WTC11 (cell line): ENCODE measurements around the gene PAQR6. TPM values are rescaled to one million over a fixed set of nuclear protein-coding genes. Genes with fewer than 3 reads are reported as not detected.

Experiments used
- ATAC-seq: fragments of 200-7000 bp; cut with Tn5 transposase; 2 replicates; pipeline ENCODE4 v1.10.0; 2021; ENCODE audit warnings: mild to moderate bottlenecking, moderate library complexity
- CTCF ChIA-PET: fragments of 300-600 bp; sonication (Branson Sonifier 250); formaldehyde crosslinking; loops from one replicate; lab custom pipeline; 2021; ENCODE audit warnings: antibody characterized with exemption; lab: Charles Lee
- POLR2A ChIA-PET: fragments of 350-600 bp; sonication (Branson Sonifier 250); formaldehyde crosslinking; loops from one replicate; lab custom pipeline; 2021; ENCODE audit warnings: antibody characterized with exemption; lab: Charles Lee
- DNase-seq: peaks from one replicate; pipeline ENCODE4 v3.0.0; 2021; ENCODE audit warnings: low spot score
- H3K27ac Mint-ChIP-seq: 2 replicates; pipeline ENCODE4 v1.8.0; 2021; ENCODE audit warnings: mixed read lengths
- H3K27me3 Mint-ChIP-seq: 2 replicates; pipeline ENCODE4 v1.8.0; 2021; ENCODE audit warnings: low read depth, mild to moderate bottlenecking, moderate library complexity, mixed read lengths
- H3K36me3 Mint-ChIP-seq: 2 replicates; pipeline ENCODE4 v1.8.0; 2021; ENCODE audit warnings: mixed read lengths
- H3K4me1 Mint-ChIP-seq: 2 replicates; pipeline ENCODE4 v1.8.0; 2022; ENCODE audit warnings: mixed read lengths
- H3K4me3 Mint-ChIP-seq: 2 replicates; pipeline ENCODE4 v1.8.0; 2021; ENCODE audit warnings: mild to moderate bottlenecking, moderate library complexity, mixed read lengths
- H3K9me3 Mint-ChIP-seq: 2 replicates; pipeline ENCODE4 v1.8.0; 2021; ENCODE audit warnings: mixed read lengths
- AR ChIP-seq: fragments of 250-450 bp; sonication (Bioruptor Pico); IDR thresholded peaks from 2 replicates; pipeline ENCODE4 v1.9.0; 2021; ENCODE audit warnings: mild to moderate bottlenecking
- ATF2 ChIP-seq: sonication (generic); formaldehyde crosslinking; IDR thresholded peaks from 2 replicates; pipeline ENCODE4 v1.8.1; 2022; ENCODE audit warnings: low read depth, missing genetic modification reagents, borderline replicate concordance
- ATF3 ChIP-seq: sonication (generic); formaldehyde crosslinking; conservative IDR thresholded peaks from 2 replicates; pipeline ENCODE4 v1.8.1; 2022; ENCODE audit warnings: mild to moderate bottlenecking, missing genetic modification reagents
- CBFB ChIP-seq: sonication (generic); formaldehyde crosslinking; IDR thresholded peaks from 2 replicates; pipeline ENCODE4 v1.8.1; 2022; ENCODE audit warnings: mild to moderate bottlenecking, low read depth, missing genetic modification reagents
- ELF4 ChIP-seq: sonication (generic); formaldehyde crosslinking; IDR thresholded peaks from 2 replicates; pipeline ENCODE4 v1.8.1; 2022; ENCODE audit warnings: low read depth, mild to moderate bottlenecking, moderate library complexity, missing genetic modification reagents
- FOXK1 ChIP-seq: sonication (generic); formaldehyde crosslinking; IDR thresholded peaks from 2 replicates; pipeline ENCODE4 v1.8.0; 2022; ENCODE audit warnings: mild to moderate bottlenecking, moderate library complexity, missing genetic modification reagents
- FOXP1 ChIP-seq: sonication (generic); formaldehyde crosslinking; IDR thresholded peaks from 2 replicates; pipeline ENCODE4 v1.8.0; 2022; ENCODE audit warnings: missing genetic modification reagents, mild to moderate bottlenecking, moderate library complexity, borderline replicate concordance
- GRHL2 ChIP-seq: fragments of 250-450 bp; sonication (Bioruptor Pico); IDR thresholded peaks from 2 replicates; pipeline ENCODE4 v1.8.0; 2022; ENCODE audit warnings: mild to moderate bottlenecking, moderate library complexity; ENCODE audit not compliant: insufficient replicate concordance, severe bottlenecking
- HMGA2 ChIP-seq: fragments of 250-450 bp; sonication (Bioruptor Pico); IDR thresholded peaks from 2 replicates; pipeline ENCODE4 v1.4.0; 2021; ENCODE audit warnings: mild to moderate bottlenecking, moderate library complexity
- HMGXB4 ChIP-seq: sonication (generic); formaldehyde crosslinking; IDR thresholded peaks from 2 replicates; pipeline ENCODE4 v1.8.1; 2023; ENCODE audit warnings: mild to moderate bottlenecking, moderate library complexity, missing genetic modification reagents
- KAT7 ChIP-seq: sonication (generic); formaldehyde crosslinking; IDR thresholded peaks from 2 replicates; pipeline ENCODE4 v1.8.1; 2023; ENCODE audit warnings: missing genetic modification reagents, mild to moderate bottlenecking, borderline replicate concordance
- MYBL2 ChIP-seq: sonication (generic); formaldehyde crosslinking; IDR thresholded peaks from 2 replicates; pipeline ENCODE4 v1.8.1; 2023; ENCODE audit warnings: mild to moderate bottlenecking, moderate library complexity, missing genetic modification reagents
- NFATC4 ChIP-seq: fragments of 250-450 bp; sonication (Bioruptor Pico); IDR thresholded peaks from 2 replicates; pipeline ENCODE4 v1.9.0; 2021; ENCODE audit warnings: mild to moderate bottlenecking
- SMAD4 ChIP-seq: sonication (generic); formaldehyde crosslinking; IDR thresholded peaks from 2 replicates; pipeline ENCODE4 v1.8.0; 2022; ENCODE audit warnings: mild to moderate bottlenecking, missing genetic modification reagents
- TP53 ChIP-seq: sonication (generic); formaldehyde crosslinking; IDR thresholded peaks from 2 replicates; pipeline ENCODE4 v1.8.1; 2023; ENCODE audit warnings: mild to moderate bottlenecking, missing genetic modification reagents
- ZNF121 ChIP-seq: sonication (generic); formaldehyde crosslinking; IDR thresholded peaks from 2 replicates; pipeline ENCODE4 v1.8.0; 2023; ENCODE audit warnings: missing genetic modification reagents
- total RNA-seq: library from RNA; stranded (reverse); gene quantifications from 3 replicates; pipeline ENCODE4 v1.2.3, GENCODE V29; 2021
- TF ChIP-seq, protein P1 (sequence below): fragments of 250-450 bp; sonication (Bioruptor Pico); conservative IDR thresholded peaks from 2 replicates; pipeline ENCODE4 v1.9.0; 2021; ENCODE audit warnings: mild to moderate bottlenecking

Gene PAQR6
- total RNA-seq, 1 experiment from 2014 or later = 5.9 TPM

DNA sequence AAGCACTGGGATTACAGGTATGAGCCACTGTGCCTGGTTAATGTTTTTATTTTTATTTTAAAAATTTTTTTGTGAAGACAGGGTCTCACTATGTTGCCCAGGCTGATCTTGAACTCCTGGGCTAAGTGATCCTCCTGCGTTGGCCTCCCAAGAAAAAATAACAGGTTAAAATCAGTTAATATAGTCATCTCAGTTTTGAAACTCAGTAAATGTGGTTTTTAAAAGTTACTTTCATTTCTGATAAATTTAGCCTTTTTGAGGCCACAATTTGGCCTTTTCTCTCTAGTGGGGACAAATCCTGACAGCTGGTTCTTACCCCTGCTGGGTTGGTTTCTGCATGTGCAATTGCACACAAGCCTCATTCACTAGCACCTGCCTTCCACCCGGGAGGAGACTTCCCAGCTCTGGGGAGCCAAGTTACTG lies 21.7 kb downstream of the PAQR6 start:
- Mint-ChIP-seq H3K36me3 (peaks cover 48% of the 10 kb centered on the region), H3K4me1 (peaks cover 4% of the 10 kb centered on the region), H3K9me3 (no peaks in the 10 kb centered on the region), H3K27me3 (no peaks in the 10 kb centered on the region), H3K4me3 (no peak overlapping the region), H3K27ac (no peak overlapping the region)
- no peak for TF ChIP-seq AR (CRISPR knock-in tag)
- no peak for DNase-seq
- no peak for ATAC-seq
- ChIA-PET CTCF (interaction anchor here (0.9 to 10.2 kb wide), 7 partner anchors 22 to 110 kb away, joined by 3 to 358 read pairs (median 11); partner anchors contain the start of genes PAQR6 and SLC25A44), POLR2A (no interaction called here)

- no peak for ATAC-seq
- TF ChIP-seq TP53 (CRISPR knock-in tag) (no peak), ELF4 (CRISPR knock-in tag) (no peak), FOXK1 (no peak), CBFB (CRISPR knock-in tag) (no peak), KAT7 (no peak), ZNF121 (no peak), MYBL2 (CRISPR knock-in tag) (no peak)
- TF ChIP-seq, all 79 proteins: peak for 0
- H3K4me1 Mint-ChIP-seq = peaks cover 4% of the 10 kb centered on the region
- H3K4me3 Mint-ChIP-seq = no peak overlapping the region
- H3K36me3 Mint-ChIP-seq = peaks cover 51% of the 10 kb centered on the region
- no peaks in the 10 kb centered on the region for H3K27me3 Mint-ChIP-seq
- CTCF ChIA-PET = interaction anchor here (0.6 to 10.2 kb wide), 42 partner anchors 12 to 843 kb away, joined by 3 to 358 read pairs (median 6); partner anchors contain the start of genes LMNA, PAQR6, PMF1 and SEMA4A
- H3K27ac Mint-ChIP-seq = peak overlapping the region; percentile 42
- POLR2A ChIA-PET = interaction anchor here (1.0 to 1.5 kb wide), 3 partner anchors 13 to 84 kb away, joined by 5 to 10 read pairs (median 10); partner anchors contain the start of gene PMF1
- no peaks in the 10 kb centered on the region for H3K9me3 Mint-ChIP-seq
- DNase-seq = no peak
Measured at GRCh38 chr1:156225677-156226014, 22.2 kb downstream of the PAQR6 start.

DNA sequence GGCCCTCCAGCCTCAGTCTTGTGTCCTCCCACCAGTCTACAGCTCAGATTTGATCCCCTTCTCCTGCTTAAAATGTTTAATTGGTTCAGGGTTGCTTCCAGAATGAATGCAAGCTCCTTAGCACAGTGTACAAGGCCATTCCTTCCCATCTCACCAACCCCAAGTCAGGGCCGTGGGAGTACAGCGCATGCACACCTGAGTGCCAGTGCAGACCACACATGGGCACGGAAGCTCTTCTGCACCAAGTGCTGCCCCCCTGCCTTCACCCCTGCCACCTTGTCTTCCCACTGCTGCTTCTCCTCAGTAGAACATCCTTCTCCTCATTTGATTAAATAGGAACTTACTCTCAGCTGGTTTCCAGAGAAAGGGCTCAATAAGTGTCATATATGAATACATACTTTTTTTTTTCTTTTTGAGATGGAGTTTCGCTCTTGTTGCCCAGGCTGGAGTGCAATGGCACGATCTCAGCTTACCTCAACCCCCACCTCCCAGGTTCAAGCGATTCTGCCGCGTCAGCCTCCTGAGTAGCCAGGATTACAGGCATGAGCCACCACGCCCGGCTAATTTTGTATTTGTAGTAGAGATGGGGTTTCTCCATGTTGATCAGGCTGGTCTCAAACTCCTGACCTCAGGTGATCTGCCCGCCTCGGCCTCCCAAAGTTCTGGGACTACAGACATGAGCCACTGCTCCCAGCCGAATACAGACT lies 25.7 kb downstream of the PAQR6 start:
- ATAC-seq (no peak), DNase-seq (no peak)
- ChIA-PET CTCF (interaction anchor here (10.2 kb wide), 1 partner anchor 81 kb away, joined by 358 read pairs; no protein-coding TSS in a partner anchor), POLR2A (no interaction called here)
- H3K9me3 Mint-ChIP-seq = no peaks in the 10 kb centered on the region
- no peak overlapping the region for H3K4me3 Mint-ChIP-seq
- H3K36me3 Mint-ChIP-seq = peaks cover 53% of the 10 kb centered on the region
- H3K27ac Mint-ChIP-seq = 0 out of 2 replicates have a peak overlapping the region, but pooled peaks have one; percentile 6
- H3K27me3 Mint-ChIP-seq = no peaks in the 10 kb centered on the region
- peaks cover 4% of the 10 kb centered on the region for H3K4me1 Mint-ChIP-seq
- TF ChIP-seq, protein P1, sequence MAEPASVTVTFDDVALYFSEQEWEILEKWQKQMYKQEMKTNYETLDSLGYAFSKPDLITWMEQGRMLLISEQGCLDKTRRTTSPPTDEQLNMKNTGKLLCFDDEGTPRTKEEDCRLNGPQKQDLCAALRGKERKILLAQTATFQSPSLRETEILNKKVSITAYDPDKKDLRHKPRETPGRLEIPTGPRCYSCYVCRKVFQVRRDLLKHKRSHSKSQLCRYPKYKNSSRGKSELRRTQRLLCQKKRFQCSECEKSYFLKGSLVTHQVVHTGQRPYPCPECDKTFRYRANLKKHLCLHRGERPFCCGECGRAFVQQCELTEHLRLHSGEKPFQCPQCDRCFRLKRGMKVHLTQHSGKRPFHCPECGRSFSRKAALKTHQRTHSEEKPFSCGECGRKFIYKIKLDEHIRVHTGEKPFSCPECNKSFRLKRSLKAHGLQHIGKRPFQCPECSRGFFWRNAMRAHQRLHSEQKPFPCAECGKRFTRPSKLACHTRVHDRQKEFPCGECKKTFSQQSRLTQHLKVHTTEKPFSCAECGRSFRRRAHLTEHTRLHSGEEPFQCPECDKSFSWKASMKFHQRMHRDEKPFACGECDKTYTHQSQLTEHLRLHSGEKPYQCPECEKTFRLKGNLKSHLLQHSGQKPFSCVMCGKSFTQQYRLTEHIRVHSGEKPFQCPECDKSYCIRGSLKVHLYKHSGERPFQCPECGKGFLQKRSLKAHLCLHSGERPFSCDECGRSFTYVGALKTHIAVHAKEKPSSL = no peak
- TF ChIP-seq GRHL2 (CRISPR knock-in tag) (no peak), AR (CRISPR knock-in tag) (no peak), HMGA2 (CRISPR knock-in tag) (no peak), FOXP1 (CRISPR knock-in tag) (no peak), HMGXB4 (CRISPR knock-in tag) (no peak), SMAD4 (CRISPR knock-in tag) (no peak), ATF2 (CRISPR knock-in tag) (no peak), ATF3 (CRISPR knock-in tag) (no peak), NFATC4 (CRISPR knock-in tag) (no peak)
